ENCODE results near the gene C12orf75.
"Not testable (repeated sequence)": the region's sequence is repeated elsewhere in the genome, so short reads cannot be mapped to it uniquely, and the experiment has no call there.

Gene C12orf75

DNA sequence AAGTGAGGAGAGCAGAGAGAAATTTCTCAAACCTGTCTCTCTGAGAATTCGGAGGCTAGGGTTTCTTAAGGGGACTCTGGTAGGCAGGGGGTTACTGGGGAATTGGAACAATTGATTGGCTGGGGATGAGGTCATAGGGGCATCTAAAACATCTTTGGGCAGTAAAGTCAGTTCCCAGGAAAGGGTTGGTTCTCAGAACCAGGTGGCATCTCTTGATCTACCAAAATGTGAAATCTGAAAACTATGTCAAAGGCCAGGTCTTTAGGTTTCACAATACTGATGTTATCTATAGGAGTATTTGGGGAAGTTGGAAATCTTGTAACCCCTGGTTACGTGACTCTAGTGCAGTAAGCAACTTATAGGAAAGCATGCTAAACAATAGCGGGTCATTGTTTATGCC, 6.9 kb downstream of the C12orf75 start:
- DNase-seq: no peak

DNA sequence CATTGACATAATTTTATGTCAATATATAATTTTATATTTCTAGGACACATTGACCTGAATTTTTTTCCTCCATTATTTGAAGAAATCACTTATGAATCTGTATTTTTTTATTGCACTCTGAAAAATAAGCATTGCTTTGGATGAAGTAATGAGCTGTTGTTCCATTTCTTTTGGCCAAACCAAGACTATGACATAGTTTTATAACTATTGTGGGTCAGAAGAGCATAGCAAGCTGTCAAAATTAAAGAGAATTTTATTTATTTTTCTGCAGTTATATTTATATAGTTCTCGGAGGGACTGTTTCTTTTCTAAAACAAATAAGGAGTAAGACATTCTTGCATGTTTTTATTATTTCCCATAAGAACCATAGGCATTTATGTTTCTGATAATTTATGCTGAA, 8.5 kb downstream of the C12orf75 start:
- DNase-seq: no peak

DNA sequence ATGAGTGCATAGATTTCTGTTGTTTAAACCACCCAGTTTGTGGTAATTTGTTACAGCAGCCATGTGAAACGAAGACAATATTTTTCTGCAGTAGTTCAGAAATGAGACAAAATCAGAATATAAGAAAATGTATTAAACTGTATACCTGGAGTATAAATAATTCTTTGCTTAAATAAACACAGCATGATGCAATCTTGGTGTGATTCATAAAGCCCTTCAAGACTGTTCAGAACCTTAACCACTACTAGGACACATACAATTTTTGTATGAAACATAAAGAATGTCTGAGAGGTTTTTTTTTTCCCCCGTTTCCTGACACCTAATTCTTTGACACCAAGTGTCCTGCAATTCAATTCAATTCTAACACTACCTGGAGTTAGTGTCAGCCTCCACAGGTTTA, 10.5 kb downstream of the C12orf75 start:
- DNase-seq: no peak

DNA sequence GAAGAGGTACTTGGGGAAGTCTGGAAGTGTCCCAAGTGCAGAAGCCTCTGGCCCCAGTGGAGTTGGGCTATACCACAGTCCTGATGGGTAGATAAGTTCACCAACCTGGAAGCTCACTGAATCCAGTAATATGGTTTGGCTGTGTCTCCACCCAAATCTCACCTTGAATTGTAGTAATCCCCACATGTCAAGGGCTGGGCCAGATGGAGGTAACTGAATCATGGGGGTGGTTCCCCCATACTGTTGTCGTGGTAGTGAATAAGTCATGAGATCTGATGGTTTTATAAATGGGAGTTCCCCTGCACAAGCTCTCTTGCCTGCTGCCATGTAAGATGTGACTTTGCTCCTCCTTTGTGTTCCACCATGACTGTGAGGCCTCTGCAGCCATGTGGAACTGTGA, 11.1 kb downstream of the C12orf75 start:
- not testable (repeated sequence) for DNase-seq

DNA sequence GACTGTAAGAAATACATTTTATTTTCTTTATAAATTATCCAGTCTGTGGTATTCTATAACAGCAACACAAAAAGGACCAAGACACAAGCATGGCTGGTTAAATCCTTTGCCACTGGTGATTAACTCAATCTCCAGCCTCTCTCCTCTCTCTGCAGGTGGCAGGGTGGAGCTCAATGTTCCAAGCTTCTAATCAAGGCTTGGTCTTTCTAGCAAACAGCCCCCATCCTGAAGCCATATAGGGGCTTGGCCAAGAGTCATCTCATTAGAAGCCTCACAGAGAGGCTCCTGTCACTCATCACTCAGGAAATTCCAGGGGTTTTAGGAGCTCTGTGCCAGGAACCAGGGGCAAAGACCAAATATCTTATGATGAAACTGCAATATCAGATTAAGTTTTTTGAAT, 12.0 kb downstream of the C12orf75 start:
- no peak for DNase-seq

DNA sequence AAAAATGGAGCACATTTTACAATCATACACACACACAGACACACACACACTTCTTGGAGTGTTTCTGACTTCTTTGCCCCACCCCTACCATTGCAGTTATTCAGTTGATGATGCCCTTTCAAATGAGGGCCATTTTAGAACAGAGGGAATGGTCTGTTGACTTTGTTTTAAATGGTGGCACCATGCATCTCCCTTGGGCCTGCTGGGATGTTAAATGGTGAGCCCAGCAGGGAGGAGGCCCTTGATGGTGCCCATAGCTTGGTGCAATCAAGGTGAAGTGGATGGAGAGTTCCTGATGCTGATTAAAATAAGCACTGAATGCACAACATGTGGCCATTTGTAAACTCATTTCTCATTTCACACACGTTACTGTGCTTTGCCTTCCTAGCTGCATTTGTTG, 13.3 kb downstream of the C12orf75 start:
- peak; percentile 97 for DNase-seq

DNA sequence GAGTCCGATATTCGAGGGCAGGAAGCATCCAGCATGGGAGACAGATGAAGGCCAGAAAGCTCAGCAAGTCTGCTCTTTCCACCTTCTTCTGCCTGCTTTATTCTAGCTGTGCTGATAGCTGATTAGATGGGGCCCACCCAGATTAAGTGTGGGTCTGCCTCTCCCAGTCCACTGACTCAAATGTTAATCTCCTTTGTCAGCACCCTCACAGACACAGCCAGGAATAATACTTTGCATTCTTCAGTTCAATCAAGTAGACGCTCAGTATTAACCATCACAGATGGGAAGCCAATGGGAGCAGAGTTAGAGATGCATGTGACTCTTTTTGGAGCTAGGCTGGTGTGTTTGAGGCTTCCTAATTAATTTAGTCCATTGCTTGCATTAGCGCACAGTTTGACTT, 17.0 kb downstream of the C12orf75 start:
- DNase-seq: no peak

DNA sequence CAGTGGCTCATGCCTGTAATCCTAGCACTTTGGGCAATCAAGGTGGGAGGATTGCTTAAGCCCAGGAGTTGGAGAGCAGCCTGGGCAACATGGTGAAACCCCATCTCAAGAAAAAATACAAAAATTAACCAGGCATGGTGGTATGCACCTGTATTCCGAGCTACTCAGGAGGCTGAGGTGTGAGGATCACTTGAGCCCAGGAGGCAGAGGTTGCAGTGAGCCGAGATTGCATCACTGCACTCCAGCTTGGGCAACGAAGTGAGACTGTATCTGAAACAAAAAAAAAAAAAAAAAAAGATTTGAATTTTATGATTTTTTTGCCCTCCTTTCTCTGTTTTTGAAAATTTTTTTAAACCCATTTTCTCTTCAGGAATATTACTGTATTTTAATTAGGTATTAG, 17.7 kb downstream of the C12orf75 start:
- no peak for DNase-seq

DNA sequence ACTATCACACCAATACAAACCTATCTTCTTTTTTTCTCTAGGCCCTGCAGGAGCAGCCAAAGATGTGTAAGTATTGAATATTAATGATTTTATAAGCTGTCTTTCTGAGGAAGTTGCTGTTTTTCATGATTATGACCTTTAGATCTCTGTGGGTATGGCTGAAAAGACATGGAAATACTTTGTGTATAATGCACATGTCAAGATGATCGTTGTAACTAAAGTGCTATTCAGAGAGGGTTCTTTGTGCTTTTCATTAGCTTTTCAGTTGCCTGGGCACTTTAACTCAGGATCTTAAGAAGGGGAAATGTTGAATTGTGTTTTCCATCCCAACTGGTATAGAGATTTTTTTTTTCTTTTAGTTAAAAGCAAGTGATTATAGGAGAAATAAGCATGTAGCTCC, 18.1 kb downstream of the C12orf75 start:
- DNase-seq: no peak

DNA sequence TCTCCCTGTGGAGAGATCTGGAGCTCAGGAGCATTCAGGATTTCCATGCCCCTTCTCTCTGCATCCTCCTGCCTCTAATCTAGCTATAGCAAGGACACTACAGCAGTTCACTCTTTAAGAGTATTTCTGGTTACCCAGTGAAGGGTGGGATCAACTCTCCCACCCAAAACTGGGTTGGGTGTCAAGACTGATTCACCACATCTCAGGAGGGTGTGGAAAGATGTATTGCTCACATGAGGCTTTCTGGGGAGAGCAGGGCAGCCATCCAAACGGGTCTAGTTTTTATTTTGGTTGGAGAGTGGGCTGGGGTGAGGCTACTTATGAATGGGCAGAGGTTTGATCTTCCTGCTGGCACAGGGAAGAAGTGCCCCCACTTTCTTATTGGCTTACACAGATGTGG, 18.6 kb downstream of the C12orf75 start:
- no peak for DNase-seq

DNA sequence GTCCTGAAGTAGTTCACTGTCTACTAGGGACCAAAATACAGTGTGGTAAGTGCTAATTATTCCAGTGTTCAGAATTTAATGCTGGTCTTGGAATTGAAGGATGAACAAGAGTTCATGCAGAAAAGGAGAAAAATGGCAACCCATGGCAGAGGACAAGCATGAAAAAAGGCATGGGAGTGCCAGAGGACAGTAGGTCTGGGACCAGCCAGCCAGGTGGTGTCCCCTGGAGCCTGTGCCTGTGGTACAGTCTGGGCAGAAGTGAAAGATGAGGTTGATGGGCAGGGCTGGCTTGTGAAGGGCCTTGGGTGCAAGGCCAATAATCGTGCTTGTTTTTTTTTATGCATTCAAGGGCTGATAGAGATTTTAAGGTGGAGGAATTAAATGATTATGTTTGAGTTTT, 21.0 kb downstream of the C12orf75 start:
- DNase-seq: no peak

DNA sequence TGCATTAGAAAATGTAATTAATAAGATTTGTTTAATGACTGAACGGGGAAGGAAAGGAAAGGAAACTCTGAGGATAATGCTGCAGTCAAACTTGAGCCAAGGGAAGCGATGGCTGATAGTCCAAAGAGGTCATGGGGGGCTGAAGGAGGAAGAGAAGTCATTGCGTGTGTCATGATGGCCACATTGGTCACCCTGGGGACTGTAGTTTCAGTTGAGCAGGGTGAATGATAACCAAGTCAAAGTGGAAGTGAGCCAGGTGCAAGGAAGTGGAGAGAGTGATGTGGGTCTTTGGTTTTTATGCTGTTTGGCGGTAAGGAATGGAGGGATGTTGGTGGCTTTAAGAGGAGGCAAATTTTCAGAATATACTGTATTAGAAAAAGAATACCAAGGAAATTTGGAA, 21.6 kb downstream of the C12orf75 start:
- no peak for DNase-seq

DNA sequence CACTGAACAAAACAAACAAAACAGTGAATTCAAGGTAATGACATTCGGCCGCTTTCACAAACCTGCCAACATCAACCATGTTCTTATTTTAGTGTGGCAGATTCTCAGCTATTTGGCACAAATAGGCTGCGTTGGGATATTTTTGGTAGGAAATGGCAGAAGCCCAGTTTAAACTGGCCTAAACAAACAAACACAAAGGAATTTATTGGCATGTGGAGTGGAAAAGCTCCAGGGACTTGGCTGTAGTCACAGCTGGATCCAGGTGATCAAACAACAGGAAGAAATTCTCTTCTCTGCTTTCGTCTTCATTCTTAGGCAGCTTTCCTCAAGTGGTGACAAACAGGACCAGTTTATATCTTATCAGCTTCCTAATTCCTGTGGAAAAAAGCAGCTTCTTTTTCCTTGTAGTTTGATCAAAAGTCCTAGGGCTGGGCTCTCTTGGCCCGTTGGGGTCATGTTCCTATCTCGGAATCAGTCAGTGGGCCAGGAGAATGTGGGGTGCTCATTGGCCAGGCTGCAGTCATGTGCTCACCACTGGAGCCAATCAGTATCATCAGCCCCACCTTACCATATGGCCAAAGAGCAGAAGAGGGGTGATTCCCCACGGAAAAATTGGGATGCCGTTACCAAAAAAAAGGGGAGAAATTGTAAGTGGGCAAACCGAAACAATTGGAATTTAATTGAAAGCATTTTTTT, 22.6 kb downstream of the C12orf75 start:
- no peak for DNase-seq

DNA sequence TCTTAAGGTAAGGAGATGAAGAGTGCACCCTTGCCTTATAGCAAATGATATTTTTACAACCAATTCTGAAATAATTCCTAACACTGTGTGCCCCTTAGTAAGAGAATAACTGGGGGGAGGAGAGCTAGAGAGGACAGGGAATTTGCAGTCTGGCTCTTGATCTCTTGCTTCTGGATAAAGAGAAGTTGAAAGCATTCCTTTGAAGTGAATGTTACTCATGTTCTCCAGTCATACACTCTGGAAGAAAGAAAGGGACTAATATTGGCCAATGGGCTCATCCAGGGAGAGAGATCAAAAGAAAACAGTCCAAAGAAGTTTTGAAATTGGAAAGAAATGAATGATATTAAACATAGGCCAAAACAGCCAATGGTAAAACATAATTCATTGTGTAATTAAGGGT, 25.3 kb downstream of the C12orf75 start:
- no peak for DNase-seq

DNA sequence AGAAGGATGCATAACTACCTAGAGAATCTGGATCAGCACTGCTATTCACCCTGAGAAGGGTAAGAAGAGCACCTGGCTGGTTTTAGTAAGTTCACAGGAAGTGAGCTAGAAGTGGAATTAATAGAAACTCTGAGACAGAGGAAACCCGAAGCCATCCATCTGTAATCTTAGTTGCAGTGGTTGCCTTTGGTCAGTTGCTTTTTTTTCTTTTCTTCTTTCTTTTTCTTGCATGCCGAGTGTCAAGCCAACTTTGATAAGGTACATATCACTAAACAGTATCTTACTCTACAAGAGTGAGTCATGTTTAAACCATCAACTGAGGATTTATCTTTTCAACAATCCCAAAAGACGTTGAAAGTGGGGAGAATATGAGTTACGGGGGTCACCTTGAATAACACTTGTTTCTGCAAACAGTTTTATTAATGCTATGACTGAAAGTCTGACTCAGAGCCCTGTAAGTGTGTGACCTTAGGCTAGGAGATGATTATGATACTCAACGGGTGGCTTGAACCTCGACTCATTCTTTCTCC, 26.7 kb downstream of the C12orf75 start:
- no peak for DNase-seq

DNA sequence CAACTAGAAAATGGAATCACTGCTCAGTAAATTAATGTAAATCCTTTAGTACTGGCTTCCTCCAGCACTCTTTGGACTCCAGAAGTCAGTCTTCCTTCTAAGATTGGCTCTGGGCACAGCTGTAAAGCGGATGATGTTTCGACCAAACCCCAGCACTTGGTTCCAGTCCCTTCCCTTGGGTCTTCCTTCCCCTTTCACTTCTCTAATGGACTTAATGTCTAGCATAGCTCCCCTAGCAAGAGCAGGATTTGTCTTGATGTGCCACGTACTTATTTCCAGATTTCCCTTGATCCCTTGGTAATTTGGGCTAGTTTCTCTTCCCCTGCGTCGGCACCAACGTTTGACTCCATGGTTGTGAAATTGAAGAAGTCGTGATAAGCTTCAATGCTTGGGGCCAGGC, 28.3 kb downstream of the C12orf75 start:
- no peak for DNase-seq

DNA sequence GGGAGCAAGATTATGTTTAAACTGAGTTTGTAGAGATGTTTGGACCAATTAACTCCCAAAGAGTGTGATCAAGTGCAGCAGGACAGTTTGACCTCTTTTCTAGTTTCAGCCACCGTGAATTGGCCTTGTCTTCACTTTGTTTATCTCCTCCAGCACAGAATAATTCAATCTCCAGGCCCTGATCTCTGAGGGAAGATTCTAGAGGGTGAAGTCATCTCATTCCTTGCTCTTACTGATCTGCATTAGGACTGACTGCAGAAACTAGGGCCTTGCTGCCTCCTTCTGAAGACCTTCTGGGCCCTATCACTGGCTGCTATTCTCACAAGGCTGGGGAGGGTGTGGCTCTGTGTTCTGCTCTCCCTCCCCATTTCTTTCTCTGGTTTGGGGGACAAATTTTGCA, 29.4 kb downstream of the C12orf75 start:
- DNase-seq: no peak

DNA sequence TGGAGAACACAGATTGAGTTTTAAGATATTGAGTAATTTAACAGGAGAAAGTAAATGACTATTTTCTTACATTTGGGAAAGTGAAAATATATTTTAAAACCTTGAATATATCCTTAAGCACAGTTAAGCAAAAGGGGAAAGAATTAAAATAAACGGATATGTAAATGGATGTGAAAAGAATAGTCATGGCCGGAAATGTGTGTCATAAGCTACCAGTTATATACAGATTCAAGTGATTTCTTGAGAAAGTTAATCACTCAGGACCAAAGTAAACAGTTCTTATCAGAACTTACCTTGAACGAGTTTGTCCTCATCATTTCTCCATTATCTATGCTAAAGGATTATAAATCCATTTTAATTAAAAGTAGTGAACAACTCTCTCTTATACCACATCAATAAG, 33.4 kb downstream of the C12orf75 start:
- no peak for DNase-seq

DNA sequence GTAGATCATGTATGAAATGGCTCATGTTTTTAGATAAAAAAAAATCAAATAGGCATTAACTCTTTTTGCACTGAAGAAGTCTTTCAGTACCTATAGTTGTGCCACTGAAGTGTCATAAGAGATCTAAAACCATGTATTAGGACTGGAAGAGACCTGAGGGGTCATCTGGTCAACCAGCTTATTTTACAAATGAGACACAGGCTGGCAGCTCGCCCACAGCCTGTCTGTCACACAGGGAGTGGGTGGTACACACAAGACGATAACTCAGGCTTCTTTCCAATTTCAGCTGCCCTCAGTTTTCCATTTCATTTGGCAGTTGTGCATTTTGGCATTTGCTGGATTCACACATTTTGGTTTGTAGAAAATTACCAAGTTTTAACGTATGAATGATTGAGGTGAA, 34.7 kb downstream of the C12orf75 start:
- no peak for DNase-seq

DNA sequence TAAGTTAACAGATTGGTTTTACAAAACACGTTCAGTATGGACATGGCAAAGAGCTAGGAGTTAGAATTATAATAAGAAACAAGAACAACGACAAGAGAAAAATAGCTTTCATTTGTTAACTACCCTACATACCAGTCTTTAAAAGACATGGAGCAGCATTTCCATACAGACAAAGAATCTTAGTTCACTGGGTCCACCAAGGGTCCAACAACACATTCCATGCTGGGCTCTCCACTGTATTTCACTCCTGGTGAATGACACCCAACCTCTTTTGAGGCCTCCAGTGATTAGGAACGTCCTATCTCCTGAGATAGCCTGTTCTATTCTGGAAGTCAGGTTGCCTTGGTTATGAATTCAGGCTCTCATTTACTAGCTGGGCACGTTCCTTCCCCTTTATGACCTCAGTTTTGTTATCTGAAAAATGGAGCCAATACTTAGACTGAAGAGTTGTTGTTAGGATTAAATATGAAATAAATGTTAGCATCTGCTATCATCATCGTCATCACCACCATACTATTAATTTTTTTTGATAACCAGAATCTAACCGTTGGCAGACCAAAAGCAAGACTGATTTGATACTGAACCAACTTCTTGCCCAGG, 37.7 kb downstream of the C12orf75 start:
- DNase-seq: no peak

DNA sequence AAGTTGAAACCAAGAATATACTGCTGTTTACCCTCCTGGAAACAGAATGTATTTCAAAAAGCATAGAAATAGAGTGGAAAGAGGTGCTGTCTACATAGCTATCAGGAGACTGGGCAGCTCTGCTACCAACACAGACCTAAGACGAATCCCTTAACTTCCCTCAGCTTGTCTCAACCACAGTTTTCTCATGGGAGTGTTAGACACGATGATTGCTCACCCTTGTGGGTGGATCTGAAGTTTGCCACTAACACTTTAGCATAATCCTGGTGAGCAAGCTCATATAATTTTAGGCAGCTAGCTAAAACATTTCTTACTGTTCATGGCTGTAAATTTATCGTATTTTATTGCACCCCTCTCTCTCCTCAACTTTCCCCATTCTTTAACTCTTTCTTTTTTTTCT, 38.5 kb downstream of the C12orf75 start:
- no peak for DNase-seq

DNA sequence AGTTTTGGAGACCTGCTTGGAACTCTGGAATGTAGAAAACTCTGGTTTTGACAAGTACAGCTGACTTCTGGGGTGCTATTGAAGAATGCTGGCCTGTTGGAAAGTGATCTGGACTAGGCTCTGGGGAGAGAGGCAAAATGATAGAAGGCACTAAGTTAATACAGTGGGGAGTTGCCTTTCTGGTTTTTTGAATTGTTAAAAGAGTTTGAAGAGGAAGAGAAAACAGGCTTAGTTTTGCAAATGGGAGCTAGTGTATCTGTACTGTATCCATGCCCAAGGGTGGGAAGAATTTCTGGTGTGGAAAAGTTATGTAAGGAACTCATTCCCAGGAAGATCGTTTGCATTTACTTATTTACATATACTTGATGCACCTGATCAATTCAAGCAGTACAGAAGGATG, 43.8 kb downstream of the C12orf75 start:
- DNase-seq: no peak

DNA sequence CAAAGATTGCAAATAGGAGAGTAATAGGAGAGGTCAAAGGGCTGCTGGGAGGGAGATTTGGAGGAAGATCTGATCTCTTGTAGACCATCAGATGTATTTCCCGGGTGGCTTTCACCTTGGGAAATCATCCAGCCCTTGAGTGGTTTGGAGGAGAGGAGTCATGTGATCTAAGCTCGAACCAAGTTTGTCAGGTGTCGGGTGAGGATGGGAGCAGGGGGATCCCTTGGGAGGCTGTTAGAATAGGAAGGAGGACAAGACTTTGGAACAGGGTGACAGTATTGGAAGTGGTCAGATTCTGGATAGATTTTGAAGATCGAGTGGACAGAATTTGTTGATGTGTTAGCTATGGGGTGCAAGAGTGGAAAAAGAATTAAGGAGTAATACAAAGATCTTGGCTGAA, 46.6 kb downstream of the C12orf75 start:
- DNase-seq: no peak

DNA sequence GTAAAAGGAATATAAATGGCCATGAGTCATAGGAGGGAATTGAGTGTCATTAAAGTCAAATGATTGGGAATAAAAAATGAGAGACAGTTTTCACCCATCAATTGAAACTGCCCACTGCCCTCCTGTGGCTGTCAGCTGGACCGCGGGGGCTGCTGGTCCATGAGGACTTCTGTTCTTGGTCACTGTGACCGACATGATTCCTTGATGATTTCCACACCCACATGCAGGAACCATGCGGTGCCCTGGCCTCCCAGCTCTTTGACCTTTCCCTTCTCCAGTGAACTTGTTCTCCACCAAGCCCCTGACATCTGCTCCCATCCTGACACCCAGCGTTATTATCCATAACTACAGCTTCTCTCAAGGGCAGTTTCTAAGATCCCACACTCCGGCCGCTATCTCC, 48.4 kb downstream of the C12orf75 start:
- no peak for DNase-seq
